Measurements from ENCODE around the gene GAL. TPM values are rescaled to one million over a fixed set of nuclear protein-coding genes. Genes with fewer than 3 reads are reported as not detected.

Gene GAL
- total and polyA plus RNA-seq, 2 of the 13 experiments (the other 11 are each of a cell fraction or from before 2014, with no cell fraction given), result not detected

GRCh38 chr11:68686486-68686885, 2.1 kb downstream of the GAL start:
- H2AFZ ChIP-seq (ENCODE audit: low read length), result no peak overlapping the region
- peaks cover 8% of the 10 kb centered on the region; the same call in 1 of the 2 replicates for H3K4me1 ChIP-seq (ENCODE audit: insufficient read depth, low read length)
- TF ChIP-seq PCBP2 (optimal IDR thresholded peaks at IDR 0.05; ENCODE audit: low read depth, low read length, poor library complexity, severe bottlenecking) (no peak), ZNF430 (CRISPR knock-in tag; IDR thresholded peaks at IDR 0.05) (no peak), ZNF770 (CRISPR knock-in tag; IDR thresholded peaks at IDR 0.05) (no peak), ZNF720 (CRISPR knock-in tag; IDR thresholded peaks at IDR 0.05) (no peak), ZBTB39 (CRISPR knock-in tag; IDR thresholded peaks at IDR 0.05) (no peak), MXD1 (CRISPR knock-in tag; IDR thresholded peaks at IDR 0.05) (no peak), MTF1 (CRISPR knock-in tag; IDR thresholded peaks at IDR 0.05) (no peak), ZNF749 (CRISPR knock-in tag; IDR thresholded peaks at IDR 0.05; ENCODE audit: borderline replicate concordance) (no peak), LBX2 (CRISPR knock-in tag; IDR thresholded peaks at IDR 0.05; ENCODE audit: borderline replicate concordance) (no peak), AGO1 (IDR thresholded peaks at IDR 0.05; ENCODE audit: low read depth, low read length, poor library complexity, severe bottlenecking) (no peak), ZNF550 (CRISPR knock-in tag; IDR thresholded peaks at IDR 0.05; ENCODE audit: borderline replicate concordance) (no peak), HOXA9 (CRISPR knock-in tag; IDR thresholded peaks at IDR 0.05; ENCODE audit: borderline replicate concordance) (no peak), SAP130 (CRISPR knock-in tag; IDR thresholded peaks at IDR 0.05; ENCODE audit: low read depth) (no peak), SETDB1 (CRISPR knock-in tag; IDR thresholded peaks at IDR 0.05; ENCODE audit: borderline replicate concordance) (no peak), PHB2 (IDR thresholded peaks at IDR 0.05; ENCODE audit: partially characterized antibody) (no peak), MTF2 (CRISPR knock-in tag; IDR thresholded peaks at IDR 0.05; ENCODE audit: borderline replicate concordance) (no peak)
- no peak overlapping the region for H3K4me2 ChIP-seq (ENCODE audit: low read depth, low read length)
- ATAC-seq, result no peak
- no peak overlapping the region for H3K27ac ChIP-seq (ENCODE audit: extremely low read length, insufficient read depth, low read length)
- POLR2A ChIA-PET, result no interaction called here
- no peak for FAIRE-seq
- in situ Hi-C loops (cut with HindIII; ENCODE audit: extremely low pct_ligation_motif_present, low pct_unique_long_range_greater_than_20kb) (no loop called here), intact Hi-C loops (cut with micrococcal nuclease; ENCODE audit: unreplicated experiment) (no loop called here)
- no peak overlapping the region for H3K4me3 ChIP-seq (replicated peaks in 1 of 3; ENCODE audit: insufficient read depth in 1 of 3, low read depth in 2 of 3, low read length in 3 of 3)
- H3K9ac ChIP-seq (ENCODE audit: insufficient read depth, low read depth, low read length), result no peak overlapping the region
- no TSS peak for BruUV-seq (replicated peaks)
- H3K36me3 ChIP-seq (replicated peaks in 1 of 2; ENCODE audit: control insufficient read depth in 1 of 2, insufficient read depth in 2 of 2, low read length in 2 of 2), result no peaks in the 10 kb centered on the region
- no peak for DNase-seq (ENCODE audit: low spot score)
- no peaks in the 10 kb centered on the region for H4K20me1 ChIP-seq (ENCODE audit: insufficient read depth, low read length)
- H3K27me3 ChIP-seq (ENCODE audit: control insufficient read depth in 1 of 2, insufficient read depth in 2 of 2, low read length in 2 of 2), result peaks cover 9 to 75% of the 10 kb centered on the region in 2 experiments
- no peaks in the 10 kb centered on the region for H3K9me3 ChIP-seq (ENCODE audit: low read length)
- WGBS (ENCODE audit: low lambda C conversion rate), result 48% methylated on average over 8 of the region's 12 CpGs
- CTCF ChIA-PET (ENCODE audit: low intra/inter-chr PET ratio, low total read pairs), result no interaction called here
- no peaks in the 10 kb centered on the region for H3K79me2 ChIP-seq (ENCODE audit: insufficient read depth, low read length)
